Measurements from ENCODE around the gene DAPK1.

Gene DAPK1

DNA sequence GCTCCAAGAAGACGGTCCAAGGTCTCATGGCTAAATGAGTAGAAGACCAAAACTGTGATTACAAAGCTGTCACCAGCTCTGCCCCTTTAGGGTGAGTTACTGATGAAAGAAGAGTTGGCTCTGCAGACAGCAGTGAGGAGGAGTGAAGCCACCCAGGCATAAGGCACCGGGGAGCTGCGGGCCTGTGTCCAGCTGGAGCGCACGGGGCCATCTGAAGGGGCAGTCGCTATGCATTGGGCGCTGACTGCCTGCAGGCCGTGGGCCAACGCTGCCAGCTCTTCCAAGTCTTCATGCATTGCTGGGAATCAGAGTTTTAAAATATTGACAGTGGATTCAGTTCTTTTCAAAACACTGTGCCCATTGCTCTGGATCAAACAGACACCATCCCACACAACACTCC is 70.3 kb downstream of the DAPK1 start:
- no peak for DNase-seq (ENCODE audit: low read depth in 3 of 3)

DNA sequence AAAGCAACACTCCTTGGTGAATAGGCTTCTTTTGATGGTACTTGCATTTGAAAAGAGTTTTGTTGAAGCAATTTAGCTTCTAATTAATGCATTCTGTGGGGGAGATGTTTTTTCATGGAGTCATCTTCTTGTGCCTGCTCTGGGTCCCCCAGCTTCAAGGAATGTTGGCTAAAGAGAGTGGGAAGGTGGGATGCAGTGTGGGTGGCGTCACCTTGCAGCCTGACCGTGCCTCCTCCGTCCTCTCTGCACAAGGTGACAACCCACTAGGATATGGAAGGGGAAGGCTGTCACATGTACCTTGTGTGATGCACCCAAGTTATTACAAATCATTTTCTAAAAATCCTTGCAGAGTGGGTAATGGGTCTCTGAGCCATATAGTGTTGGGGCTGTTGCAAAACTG is 70.7 kb downstream of the DAPK1 start:
- no peak for DNase-seq (ENCODE audit: low read depth in 3 of 3)

DNA sequence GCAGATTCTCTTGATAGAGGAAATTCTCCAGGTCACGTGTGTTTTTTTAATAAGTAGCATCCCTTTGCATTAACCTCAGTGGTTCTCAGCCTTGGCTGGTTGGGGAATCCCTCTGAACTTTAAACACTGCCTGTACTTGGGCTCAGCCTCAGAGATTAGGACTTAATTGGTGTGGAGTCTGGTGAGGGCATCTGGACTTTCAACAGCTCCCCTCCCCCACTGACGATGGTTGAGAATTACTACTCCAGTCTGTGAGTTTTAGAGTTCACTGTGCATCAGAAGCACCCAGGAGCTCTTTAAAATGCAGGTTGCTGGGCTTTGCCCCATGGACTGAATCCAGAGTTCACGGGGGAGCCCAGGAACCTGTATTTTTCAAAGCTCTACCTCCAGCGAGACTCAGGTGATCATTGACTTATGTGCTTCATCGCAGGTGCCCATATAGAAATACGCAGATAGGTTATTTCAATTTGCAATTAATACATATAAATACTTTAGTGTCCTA is 71.4 kb downstream of the DAPK1 start:
- no peak for DNase-seq (ENCODE audit: low read depth in 3 of 3)

DNA sequence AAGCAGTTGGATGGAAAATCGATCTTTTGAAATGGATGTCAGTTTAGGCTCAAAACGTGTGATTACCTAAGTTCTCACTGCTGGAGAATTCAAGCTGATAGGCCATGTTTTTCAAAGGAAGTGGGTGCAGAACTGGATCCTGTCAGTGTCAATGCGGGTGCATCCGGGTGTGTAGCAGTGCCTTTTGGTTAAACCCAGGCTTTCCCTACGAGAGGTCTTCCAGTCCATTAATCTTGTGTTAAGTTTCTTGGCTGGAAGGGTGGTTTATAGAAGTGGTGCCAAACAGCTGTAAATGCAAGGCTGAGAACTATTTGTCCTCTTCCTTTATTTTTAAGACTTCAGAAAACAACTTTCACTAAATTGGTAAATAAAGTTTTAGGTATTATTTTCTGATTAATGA is 71.9 kb downstream of the DAPK1 start:
- no peak for DNase-seq (ENCODE audit: low read depth in 3 of 3)

DNA sequence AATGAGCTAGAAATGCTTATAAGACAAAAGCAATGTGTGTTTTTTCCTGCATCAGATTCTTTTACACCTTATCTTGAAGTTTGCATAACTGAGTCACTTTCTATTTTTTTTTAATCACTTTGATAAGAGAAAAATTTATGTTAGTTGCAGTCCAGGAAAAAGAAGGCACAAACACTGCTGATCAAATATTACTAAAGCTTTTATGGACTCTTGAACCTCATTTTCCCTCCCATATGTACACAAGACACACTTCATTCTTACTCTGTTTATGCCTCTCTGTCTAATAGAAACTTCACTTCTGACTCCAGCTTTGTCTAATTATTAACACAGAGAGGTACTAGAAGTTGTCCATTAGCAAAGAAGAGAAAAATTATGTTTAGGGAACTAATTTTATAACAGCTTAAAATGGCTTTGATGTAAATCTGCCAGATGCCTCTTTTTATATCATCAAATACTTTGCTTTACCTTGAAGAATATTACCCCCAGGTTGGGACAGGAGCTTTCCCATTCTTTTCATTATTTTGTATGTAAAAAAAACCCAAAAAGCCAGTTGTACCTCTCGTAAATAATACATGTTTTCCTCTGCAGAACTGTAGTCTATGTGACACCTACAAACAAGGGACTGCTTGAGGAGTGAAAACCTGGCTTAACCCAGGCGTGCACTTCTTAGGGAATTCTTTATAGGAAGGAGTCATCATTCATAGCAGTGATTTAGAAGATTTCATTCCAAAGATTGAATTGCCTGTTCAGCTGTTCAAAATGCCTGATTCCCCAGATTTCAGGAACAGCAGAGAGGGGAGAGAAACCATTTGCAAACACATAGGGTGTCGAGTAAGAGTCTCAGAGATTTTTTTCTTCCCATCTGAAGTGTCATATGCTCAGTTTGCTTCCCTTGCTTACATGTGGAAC is 72.6 kb downstream of the DAPK1 start:
- DNase-seq (ENCODE audit: low read depth in 3 of 3) = no peak

DNA sequence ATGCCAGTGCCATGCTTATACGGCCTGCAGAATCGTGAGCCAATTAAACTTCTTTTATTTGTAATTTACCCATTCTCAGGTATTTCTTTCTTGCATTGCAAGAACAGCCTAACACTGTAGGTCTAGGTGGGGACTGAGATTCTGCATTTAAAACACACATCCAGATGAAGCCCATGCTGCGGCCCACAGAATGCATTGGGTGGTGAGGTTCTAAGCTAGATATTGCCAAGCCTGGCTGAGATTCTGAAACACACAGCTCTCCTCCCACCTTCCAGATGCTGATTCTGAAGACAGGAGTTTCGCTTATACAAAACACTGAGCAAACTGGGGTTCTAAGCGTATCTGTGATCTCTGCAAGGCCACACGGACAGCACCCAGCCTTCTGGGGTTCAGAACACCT is 75.1 kb downstream of the DAPK1 start:
- DNase-seq (ENCODE audit: low read depth in 3 of 3) = no peak

DNA sequence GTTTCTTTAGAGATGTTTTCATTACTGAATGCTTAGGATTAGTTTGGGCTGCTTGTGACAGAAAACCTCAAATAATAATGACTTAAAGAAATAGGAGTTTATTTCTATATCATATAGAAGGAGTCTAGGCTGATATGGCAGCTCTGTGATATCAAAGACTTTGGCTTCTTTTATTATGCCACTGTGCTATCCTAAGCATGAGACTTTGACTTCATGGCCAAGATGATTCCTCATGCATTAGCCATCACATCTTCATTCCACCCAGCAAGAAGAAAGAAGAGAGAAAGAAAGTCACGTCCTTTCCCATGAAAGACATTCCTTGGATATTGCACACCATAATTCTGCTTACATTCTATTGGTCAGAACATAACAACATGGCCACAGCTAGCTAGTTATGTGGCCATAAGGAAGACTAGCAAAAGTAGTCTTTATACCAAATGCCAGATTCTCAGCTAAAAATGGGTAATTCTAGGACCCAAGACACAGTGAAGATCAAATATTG is 76.2 kb downstream of the DAPK1 start:
- DNase-seq (ENCODE audit: low read depth in 3 of 3) = no peak

DNA sequence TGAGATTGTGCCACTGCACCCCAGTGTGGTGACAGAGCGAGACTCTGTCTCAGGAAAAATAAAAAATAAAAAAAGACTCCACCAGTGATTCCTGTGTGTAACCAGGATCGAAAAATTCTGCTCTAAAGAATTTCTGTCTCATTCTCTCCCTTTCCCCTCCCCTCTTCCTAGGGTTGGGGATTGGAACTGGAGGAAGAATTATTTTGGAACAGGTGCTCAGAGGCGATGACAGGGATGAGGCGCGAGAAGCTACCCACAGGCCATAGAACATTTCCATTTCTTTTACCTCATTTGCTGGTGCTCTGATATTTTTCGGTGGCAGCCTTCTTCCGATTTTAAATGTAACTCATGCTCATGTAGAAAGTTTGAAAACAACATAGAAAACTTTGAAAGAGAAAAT is 80.1 kb downstream of the DAPK1 start:
- no peak for DNase-seq (ENCODE audit: low read depth in 3 of 3)

DNA sequence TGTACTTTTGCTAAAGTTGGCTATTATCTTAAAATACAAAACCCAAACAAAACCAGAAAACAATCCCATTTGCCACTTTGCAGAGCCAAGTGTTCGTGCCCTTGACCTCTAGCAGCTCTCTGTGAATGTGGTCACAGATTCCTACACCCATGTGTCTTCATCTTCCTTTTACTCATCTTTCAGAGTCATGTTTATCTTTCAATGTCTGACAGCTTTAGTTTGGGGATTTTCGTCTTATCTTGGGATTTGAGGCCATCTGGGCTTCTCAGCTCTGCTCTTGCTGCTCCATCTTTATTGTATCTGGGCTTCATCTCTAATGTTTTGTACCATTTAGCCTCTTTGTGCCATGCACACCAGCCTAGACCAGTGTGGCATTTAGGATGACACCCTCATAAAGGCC is 81.0 kb downstream of the DAPK1 start:
- DNase-seq (ENCODE audit: low read depth in 3 of 3) = no peak

DNA sequence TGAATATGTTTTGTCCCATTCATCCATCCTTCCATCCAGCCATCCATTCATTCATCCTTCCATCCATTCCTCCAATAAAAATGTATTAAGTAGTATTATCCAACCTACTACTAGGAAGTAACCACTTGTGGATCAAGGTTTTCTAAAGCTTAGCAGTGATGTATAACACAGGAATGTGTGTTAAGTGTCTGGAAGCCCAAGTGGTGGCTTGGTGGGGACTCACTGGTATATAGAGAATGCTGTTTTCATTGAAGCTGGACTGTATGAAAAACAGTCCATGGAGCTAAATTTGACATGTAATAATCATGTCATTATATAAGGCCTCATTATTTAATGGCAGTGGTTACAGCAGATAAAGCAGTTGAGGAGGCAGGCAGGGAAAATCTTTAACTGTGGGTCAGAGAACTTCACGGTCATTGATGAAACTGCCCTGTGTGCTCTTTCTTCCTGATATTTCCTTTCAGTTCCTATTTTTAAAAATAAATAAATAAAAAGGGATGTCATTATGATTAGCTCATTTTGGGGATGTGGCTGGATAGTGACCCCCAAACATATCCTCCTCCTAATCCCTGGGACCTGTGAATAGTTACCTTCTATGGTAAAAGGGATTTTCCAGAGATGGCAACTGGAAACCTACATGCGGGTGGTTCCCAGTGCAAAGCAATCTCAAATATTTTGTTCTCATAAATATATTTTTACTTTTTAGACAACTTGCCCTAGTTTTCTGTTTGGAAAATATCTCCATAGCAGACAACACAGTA is 82.3 kb downstream of the DAPK1 start:
- no peak for DNase-seq (ENCODE audit: low read depth in 3 of 3)

DNA sequence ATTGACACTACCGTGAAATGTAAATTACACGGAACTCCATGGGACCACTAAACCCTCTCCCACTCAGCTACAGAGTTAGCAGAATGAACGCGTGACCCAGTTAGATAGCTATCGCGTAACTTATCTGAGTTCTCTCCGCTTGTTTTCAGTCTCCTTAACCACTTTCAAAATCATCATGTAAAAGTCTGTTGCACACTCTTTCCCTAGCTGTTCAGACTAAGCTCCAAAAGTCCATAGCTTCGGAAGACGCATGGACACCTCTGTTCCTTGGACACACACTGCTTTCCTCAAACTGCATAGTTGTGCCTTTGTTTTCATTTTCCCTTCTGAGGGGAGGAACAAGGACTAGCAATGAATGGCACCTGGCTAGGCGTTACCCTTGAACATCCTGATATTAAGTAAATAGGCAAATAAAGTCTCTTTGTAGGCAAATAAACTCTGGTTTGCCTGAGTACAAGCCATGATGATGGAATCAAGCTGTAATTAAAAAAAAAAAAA is 83.3 kb downstream of the DAPK1 start:
- DNase-seq (ENCODE audit: low read depth in 3 of 3) = no peak

DNA sequence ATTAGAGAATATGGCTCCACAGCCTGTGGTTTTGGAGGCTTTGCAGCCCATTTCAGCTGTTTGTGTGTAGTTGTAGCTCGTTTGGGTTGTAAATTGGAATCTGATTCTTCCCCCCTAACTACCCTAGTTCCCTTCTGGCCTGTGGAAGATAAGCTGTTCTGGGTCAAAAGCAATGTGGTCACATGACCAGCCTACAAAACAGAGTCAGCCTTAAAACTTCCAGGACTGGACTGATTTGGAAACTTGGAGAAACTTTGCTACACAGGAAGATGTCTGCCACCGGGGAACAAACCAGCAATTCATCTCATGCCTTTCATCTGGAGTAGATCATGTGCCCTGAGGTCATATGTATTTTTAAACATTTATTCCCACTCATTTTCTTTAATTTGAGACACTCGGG is 83.8 kb downstream of the DAPK1 start:
- DNase-seq (ENCODE audit: low read depth in 3 of 3) = no peak

DNA sequence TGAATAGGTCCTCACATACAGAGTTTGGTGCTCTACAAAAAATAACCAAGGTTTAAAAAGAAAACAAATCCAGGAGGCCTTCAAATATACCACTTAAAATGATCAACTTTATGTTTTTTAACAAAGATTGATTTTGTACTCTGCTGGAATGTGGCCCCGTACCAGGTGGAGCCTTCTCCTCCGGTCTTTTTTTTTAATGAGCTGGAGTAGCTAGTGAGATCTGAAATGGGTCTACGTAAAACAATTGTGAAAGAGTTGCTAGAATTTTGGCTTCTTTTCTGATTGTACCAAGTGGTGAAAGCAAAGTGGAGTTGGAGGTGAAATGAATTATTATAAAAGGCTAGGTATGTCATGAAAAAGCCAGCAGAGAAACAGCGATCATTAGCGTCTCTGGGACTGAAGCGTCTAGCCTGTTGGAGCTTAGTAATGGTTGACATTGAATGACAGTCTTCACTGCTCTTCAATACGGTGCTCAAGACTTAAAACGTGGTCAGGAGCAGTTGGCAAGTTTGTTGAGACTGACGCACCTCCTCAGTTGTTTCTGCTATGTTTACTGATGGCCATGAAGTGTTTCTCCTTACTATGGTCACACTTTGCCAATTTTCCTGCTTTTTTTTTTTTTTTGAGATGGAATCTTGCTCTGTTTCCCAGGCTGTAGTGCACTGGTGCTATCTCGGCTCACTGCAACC is 84.4 kb downstream of the DAPK1 start:
- no peak for DNase-seq (ENCODE audit: low read depth in 3 of 3)

DNA sequence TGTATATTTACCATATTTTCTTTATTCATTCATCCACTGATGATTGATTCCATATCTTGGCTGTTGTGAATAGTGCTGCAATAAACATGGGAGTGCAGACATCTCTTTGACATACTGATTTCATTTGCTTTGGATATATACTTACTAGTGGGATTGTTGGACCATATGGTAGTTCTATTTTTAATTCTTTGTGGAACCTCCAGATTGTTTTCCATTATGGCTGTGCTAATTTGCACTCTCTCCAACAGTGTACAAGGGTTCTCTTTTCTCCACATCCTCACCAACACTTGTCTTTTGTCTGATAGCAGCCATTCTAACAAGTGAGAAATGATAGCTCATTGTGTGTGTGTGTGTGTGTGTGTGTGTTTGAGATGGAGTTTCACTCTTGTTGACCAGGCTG is 86.7 kb downstream of the DAPK1 start:
- no peak for DNase-seq (ENCODE audit: low read depth in 3 of 3)

DNA sequence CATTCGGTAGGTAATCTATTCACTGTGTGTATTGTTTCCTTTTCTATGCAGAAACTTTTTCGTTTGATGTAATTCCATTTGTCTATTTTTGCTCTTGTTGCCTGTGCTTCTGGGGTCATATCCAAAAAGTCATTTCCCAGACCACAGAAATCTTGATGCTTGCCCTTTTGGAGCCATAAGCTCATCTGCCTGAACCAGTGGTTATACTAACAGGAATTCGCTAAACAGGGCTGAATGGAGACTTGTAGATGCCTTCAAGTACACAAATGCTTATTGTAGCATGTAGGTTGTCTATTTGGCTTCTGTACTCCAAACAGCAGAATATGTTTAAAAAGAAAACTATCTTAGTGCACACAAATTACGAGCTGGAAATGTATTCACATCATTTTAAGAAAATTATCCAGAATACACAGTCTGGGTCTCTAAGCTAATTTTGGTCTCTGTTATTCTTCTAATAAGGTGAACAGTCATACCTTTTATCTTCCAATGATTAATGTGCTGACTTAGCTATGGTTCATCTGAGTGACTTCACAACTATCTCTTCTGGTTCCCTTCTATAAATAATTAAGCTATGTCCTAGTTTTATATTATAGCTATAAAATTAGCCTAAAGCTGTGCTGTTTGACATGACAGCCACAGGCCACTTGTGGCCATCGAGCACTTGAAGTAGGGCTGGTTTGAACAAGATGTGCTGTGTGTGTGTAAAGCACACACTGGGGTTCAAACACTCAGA is 87.6 kb downstream of the DAPK1 start:
- no peak for DNase-seq (ENCODE audit: low read depth in 3 of 3)

DNA sequence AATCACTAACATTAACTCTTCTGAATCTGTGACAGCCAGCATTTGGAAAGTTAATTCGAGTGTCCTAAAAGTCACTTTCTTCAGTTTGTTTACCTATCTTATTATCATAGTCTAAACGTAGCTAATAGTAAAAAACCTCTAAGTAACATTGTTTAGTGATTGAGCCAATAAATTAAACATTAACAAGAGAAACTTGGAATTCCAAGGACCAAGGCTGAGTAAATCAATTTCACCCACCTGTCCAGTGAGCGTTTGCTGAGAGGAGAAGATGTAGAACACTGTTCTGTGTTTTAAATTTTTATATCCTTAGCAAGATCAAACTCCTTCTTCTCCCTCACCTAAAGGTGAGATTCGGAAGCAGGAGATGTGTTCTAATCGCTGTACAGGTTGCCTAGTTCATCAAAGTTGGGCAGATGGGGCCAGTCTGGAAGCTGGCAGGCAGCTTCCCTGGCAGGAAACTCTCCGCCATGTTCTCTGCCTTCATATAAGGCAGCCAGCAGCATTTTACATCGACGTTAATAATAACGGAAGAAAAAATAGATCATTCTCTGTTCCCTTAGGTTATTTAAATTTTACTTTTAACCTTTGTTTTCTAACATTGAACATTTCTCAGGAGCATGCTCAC is 89.2 kb downstream of the DAPK1 start:
- DNase-seq (ENCODE audit: low read depth in 3 of 3) = no peak

DNA sequence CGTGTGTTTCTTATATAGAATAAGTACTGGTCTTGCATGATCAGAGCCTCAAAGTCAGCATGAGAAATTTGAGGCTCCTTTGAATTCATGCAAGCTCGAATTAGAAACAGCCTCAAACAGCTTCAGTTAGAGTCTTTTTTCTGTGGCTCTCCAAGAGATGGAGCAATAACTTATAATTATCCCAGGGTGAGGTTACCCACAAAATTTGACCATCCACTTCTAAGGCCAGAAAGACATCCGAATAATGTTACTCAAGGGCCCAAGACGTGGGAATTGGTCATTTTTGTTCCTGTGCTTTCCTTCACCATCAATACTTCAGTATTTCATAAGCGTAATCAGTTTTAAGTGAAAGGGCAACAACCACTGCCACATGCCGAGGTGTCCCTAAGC is 89.7 kb downstream of the DAPK1 start:
- no peak for DNase-seq (ENCODE audit: low read depth in 3 of 3)

DNA sequence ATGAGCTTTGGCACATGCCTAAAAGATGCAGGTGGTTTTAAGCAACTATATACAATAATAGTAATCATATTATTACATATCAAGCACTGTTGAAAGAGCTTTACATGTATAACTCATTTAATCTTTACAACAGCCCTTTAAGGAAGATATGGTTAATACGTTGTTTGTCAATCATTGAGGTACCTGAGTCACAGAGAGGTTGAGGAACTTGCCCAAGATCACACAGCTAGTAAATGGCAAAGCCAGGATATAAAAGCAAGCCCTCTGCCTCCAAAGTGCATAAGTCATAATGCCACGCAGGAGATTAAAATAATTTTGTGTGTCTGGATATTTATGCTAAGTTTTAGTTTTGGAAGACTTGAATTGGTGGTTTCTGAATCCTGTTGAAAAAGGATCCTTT is 90.2 kb downstream of the DAPK1 start:
- no peak for DNase-seq (ENCODE audit: low read depth in 3 of 3)

DNA sequence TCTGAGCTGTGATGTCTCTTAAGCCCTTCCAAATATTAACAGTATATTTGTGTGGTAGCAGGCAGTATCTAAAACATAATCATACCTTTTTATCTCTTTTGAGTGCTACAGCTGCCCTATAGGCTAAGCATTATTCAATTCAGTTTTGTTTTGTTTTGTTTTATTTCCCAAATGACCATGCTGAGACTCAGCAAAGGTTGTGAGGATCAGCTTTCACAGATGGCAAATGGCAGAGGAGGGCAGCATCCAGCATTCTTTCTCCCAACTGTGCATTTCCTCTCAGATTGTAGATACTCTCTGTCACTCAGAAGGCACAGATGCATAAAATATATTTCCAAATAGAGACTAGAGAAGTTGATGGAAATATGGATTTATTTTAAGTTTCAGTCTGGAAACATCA is 90.7 kb downstream of the DAPK1 start:
- DNase-seq (ENCODE audit: low read depth in 3 of 3) = no peak

DNA sequence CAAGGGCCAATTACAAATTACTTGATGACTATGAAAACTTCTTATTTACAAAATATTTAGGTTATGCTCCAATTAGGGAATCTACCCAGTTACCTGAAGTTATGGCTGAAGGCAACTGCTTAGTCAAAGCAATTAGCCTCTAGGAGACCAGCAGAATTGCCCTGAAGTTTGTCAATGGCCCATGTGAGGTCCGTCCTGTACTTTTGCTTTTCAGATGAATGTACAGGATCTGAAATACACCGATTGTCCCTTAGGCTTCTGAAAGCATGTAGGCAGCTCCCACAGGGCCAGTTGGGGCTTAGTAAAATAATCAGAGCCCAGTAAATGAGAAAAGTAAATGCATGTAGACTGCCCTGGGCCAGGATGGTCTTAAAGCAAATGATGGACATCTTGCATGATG is 93.3 kb downstream of the DAPK1 start:
- no peak for DNase-seq (ENCODE audit: low read depth in 3 of 3)
